K562 (cell line): Measurements from ENCODE around the gene PLEKHG4B. TPM values are rescaled to one million over a fixed set of nuclear protein-coding genes. Genes with fewer than 3 reads are reported as not detected.

Source experiments
- ATF6 ChIP-seq: sonication (generic); formaldehyde crosslinking; IDR thresholded peaks from 2 replicates; pipeline ENCODE4 v1.4.0; 2020; ENCODE audit warnings: mild to moderate bottlenecking, missing genetic modification reagents
- CREBBP ChIP-seq: IDR thresholded peaks from one replicate; pipeline ENCODE4 v1.6.1; 2012; ENCODE audit warnings: low read depth, mild to moderate bottlenecking, control low read depth, inconsistent platforms, low read length
- DDX20 ChIP-seq: fragments of 450-650 bp; IDR thresholded peaks from 2 replicates; pipeline ENCODE4 v1.6.1; 2016; ENCODE audit warnings: missing genetic modification characterization, low read depth, mild to moderate bottlenecking, missing compliant biosample characterization, moderate library complexity
- HMBOX1 ChIP-seq: sonication (generic); IDR thresholded peaks from 2 replicates; pipeline ENCODE4 v1.6.1; 2016
- KAT7 ChIP-seq: sonication (generic); formaldehyde crosslinking; IDR thresholded peaks from 2 replicates; pipeline ENCODE4 v1.8.0; 2022; ENCODE audit warnings: missing genetic modification reagents, mild to moderate bottlenecking, borderline replicate concordance
- KLF6 ChIP-seq: fragments of 250-450 bp; sonication (Bioruptor Pico); IDR thresholded peaks from 2 replicates; pipeline ENCODE4 v1.4.0; 2020; ENCODE audit warnings: mild to moderate bottlenecking, moderate library complexity, borderline replicate concordance
- MAX ChIP-seq: sonication (generic); formaldehyde crosslinking; IDR thresholded peaks from 2 replicates; pipeline ENCODE4 v1.9.0; 2022; ENCODE audit warnings: mild to moderate bottlenecking, missing genetic modification reagents
- NR2C2 ChIP-seq, 2 experiments: fragments of 200-800 bp in 1 of 2; sonication (Bioruptor generic) in 1 of 2; sonication (generic) in 1 of 2; formaldehyde crosslinking in 1 of 2; IDR thresholded peaks; 2 replicates each; pipeline versions ENCODE4 v1.6.1 to v1.8.0; 2016 to 2022; ENCODE audit warnings: mild to moderate bottlenecking in 1 of 2, missing compliant biosample characterization in 1 of 2, missing genetic modification characterization in 1 of 2, missing genetic modification reagents in 1 of 2
- PBX2 ChIP-seq, 2 experiments: IDR thresholded peaks in 1 of 2; conservative IDR thresholded peaks in 1 of 2; 2 replicates each; pipeline ENCODE4 v1.6.1; 2016; ENCODE audit warnings: low read depth in 2 of 2, mild to moderate bottlenecking in 1 of 2, missing compliant biosample characterization in 1 of 2, missing genetic modification characterization in 1 of 2, moderate library complexity in 1 of 2
- PURB ChIP-seq: sonication (generic); formaldehyde crosslinking; IDR thresholded peaks from 2 replicates; pipeline ENCODE4 v1.9.0; 2021; ENCODE audit warnings: low read depth, mild to moderate bottlenecking, missing genetic modification reagents
- PYGO2 ChIP-seq: fragments of 450-650 bp; IDR thresholded peaks from 2 replicates; pipeline ENCODE4 v1.6.1; 2016; ENCODE audit warnings: mild to moderate bottlenecking, missing genetic modification characterization, moderate library complexity, missing compliant biosample characterization
- RNF219 ChIP-seq: fragments of 250-450 bp; sonication (Bioruptor Pico); IDR thresholded peaks from 2 replicates; pipeline ENCODE4 v1.5.0; 2022; ENCODE audit warnings: mild to moderate bottlenecking
- SOX6 ChIP-seq: fragments of 450-650 bp; IDR thresholded peaks from 2 replicates; pipeline ENCODE4 v1.6.1; 2014; ENCODE audit warnings: mild to moderate bottlenecking
- TBL1XR1 ChIP-seq, 2 experiments: IDR thresholded peaks; 2 replicates each; pipeline ENCODE4 v1.6.1; 2012; ENCODE audit warnings: improper control_type of control experiment in 2 of 2, low read length in 2 of 2, mild to moderate bottlenecking in 1 of 2
- XRCC3 ChIP-seq: fragments of 450-650 bp; IDR thresholded peaks from 2 replicates; pipeline ENCODE4 v1.6.1; 2017; ENCODE audit warnings: mild to moderate bottlenecking, moderate library complexity
- ZBTB17 ChIP-seq: fragments of 450-650 bp; formaldehyde crosslinking; IDR thresholded peaks from 2 replicates; pipeline ENCODE4 v1.4.0; 2020; ENCODE audit warnings: mild to moderate bottlenecking
- ZEB2 ChIP-seq: fragments of 450-650 bp; IDR thresholded peaks from 2 replicates; pipeline ENCODE4 v1.6.1; 2016
- ZZZ3 ChIP-seq: fragments of 450-650 bp; IDR thresholded peaks from 2 replicates; pipeline ENCODE4 v1.6.1; 2016; ENCODE audit warnings: antibody characterized with exemption, mild to moderate bottlenecking, moderate library complexity
- polyA plus RNA-seq, 8 experiments: library from polyadenylated mRNA; depleted of rRNA in 4 of 8; stranded (reverse) in 5 of 8; unstranded in 3 of 8; fragments of >200 nt; fragmentation: Nextera tagmentation in 2 of 8; fragmentation: Illumina TruSeq in 1 of 8; extraction: Ambion mirVana in 2 of 8; extraction: Trizol in 1 of 8; gene quantifications; 2 replicates each; pipeline versions ENCODE4 v1.2.1 to v1.2.3, GENCODE V29; 2011 to 2014; ENCODE audit warnings: inconsistent platforms in 1 of 8, missing spikeins in 1 of 8
- total RNA-seq, 7 experiments: library from RNA; depleted of rRNA in 6 of 7; stranded (reverse); fragments of >200 nt in 6 of 7; fragmentation: Illumina TruSeq in 2 of 7; extraction: Trizol in 2 of 7; gene quantifications; 2 replicates each; pipeline versions ENCODE4 v1.2.1 to v1.2.3, GENCODE V29; 2011 to 2021; ENCODE audit warnings: low replicate concordance in 1 of 7

Gene PLEKHG4B
- total and polyA plus RNA-seq, 9 of the 15 experiments (the other 6 are each of a cell fraction or from before 2014, with no cell fraction given) = 0.02 TPM; not detected in 8

- TF ChIP-seq NR2C2 (CRISPR knock-in tag; IDR thresholded peaks at IDR 0.05) = no peak
- peak; percentile 80 for TF ChIP-seq NR2C2 (tag; IDR thresholded peaks at IDR 0.05)
- TF ChIP-seq PBX2 (CRISPR knock-in tag; IDR thresholded peaks at IDR 0.05; ENCODE audit: low read depth) = no peak
- peak; percentile 39; the same call in 1 of the 2 replicates for TF ChIP-seq PBX2 (tag; conservative IDR thresholded peaks at IDR 0.05; ENCODE audit: low read depth)
- TF ChIP-seq ZEB2 = 0 out of 2 replicates have a peak, but pooled peaks have one; percentile 29
- no peak for TF ChIP-seq PYGO2 (tag)
- TF ChIP-seq ATF6 = no peak
- 0 out of 4 replicates have a peak, but pooled peaks of 1 of the 2 experiments have one; percentile 16 for TF ChIP-seq TBL1XR1 (IDR thresholded peaks at IDR 0.05; ENCODE audit: low read length in 2 of 2)
- TF ChIP-seq KLF6 (CRISPR knock-in tag) = no peak
- TF ChIP-seq XRCC3 = no peak
- TF ChIP-seq KAT7 (CRISPR knock-in tag) = no peak
- no peak for TF ChIP-seq SOX6
- no peak for TF ChIP-seq CREBBP
- TF ChIP-seq RNF219 (CRISPR knock-in tag) = no peak
- no peak for TF ChIP-seq MAX (CRISPR knock-in tag)
- no peak for TF ChIP-seq ZZZ3
- no peak for TF ChIP-seq ZBTB17 (CRISPR knock-in tag)
- no peak for TF ChIP-seq DDX20 (tag)
- no peak for TF ChIP-seq PURB (CRISPR knock-in tag)
- peak; percentile 87; the same call in 1 of the 2 replicates for TF ChIP-seq HMBOX1
Observed at GRCh38 chr5:206927-207536, 115.1 kb downstream of the PLEKHG4B start (continued).
